Sigmoid colon (tissue), 7 donors: Measurements from ENCODE around the gene G3BP1. TPM values are rescaled to one million over a fixed set of nuclear protein-coding genes. Genes with fewer than 3 reads are reported as not detected.

Experiments
- DNase-seq: peaks from one replicate; pipeline ENCODE4 v3.0.0-alpha.2; 2019
- H3K27ac ChIP-seq, 4 donors: fragments of 200-600 bp; sonication (generic); one replicate each; pipeline ENCODE4 v1.5.1; 2016 to 2019; ENCODE audit warnings: mild to moderate bottlenecking in 1 of 4
- H3K27me3 ChIP-seq, 3 donors: fragments of 200-600 bp; sonication (generic); one replicate each; pipeline ENCODE4 v1.5.1; 2019; ENCODE audit warnings: mild to moderate bottlenecking in 1 of 3
- H3K36me3 ChIP-seq, 4 donors: fragments of 200-600 bp; sonication (generic); one replicate each; pipeline ENCODE4 v1.5.1; 2016 to 2019
- H3K4me1 ChIP-seq, 4 donors: fragments of 200-600 bp; sonication (generic); one replicate each; pipeline ENCODE4 v1.5.1; 2017 to 2019
- H3K4me3 ChIP-seq, 4 donors: fragments of 200-600 bp; sonication (generic); one replicate each; pipeline ENCODE4 v1.5.1; 2017 to 2019; ENCODE audit warnings: mild to moderate bottlenecking in 2 of 4, moderate library complexity in 1 of 4
- H3K9me3 ChIP-seq, 4 donors: fragments of 200-600 bp in 3 of 4; sonication (generic) in 3 of 4; one replicate each; pipeline versions ENCODE4 v1.5.1 to v1.6.1; 2013 to 2019
- CTCF ChIP-seq, 4 experiments: fragments of 450-650 bp in 3 of 4; fragments of 200-600 bp in 1 of 4; IDR thresholded peaks; one replicate each; pipeline ENCODE4 v1.5.1; 2016 to 2019; ENCODE audit warnings: antibody characterized with exemption in 4 of 4, mild to moderate bottlenecking in 3 of 4, moderate library complexity in 2 of 4
- EP300 ChIP-seq, 4 donors: sonication (generic); formaldehyde crosslinking; IDR thresholded peaks; one replicate each; pipeline ENCODE4 v1.6.1; 2017; ENCODE audit warnings: antibody characterized with exemption in 4 of 4
- POLR2A ChIP-seq, 2 donors: fragments of 450-650 bp; IDR thresholded peaks; one replicate each; pipeline ENCODE4 v1.6.1; 2016; ENCODE audit warnings: antibody characterized with exemption in 2 of 2, mild to moderate bottlenecking in 2 of 2, moderate library complexity in 2 of 2
- POLR2AphosphoS5 ChIP-seq, 4 donors: sonication (generic); formaldehyde crosslinking; IDR thresholded peaks; one replicate each; pipeline ENCODE4 v1.6.1; 2017; ENCODE audit warnings: antibody characterized with exemption in 4 of 4
- WGBS, 2 donors: extraction: QIAGEN DNeasy Blood & Tissue Kit; methylation state at CpG; one replicate each; pipeline ENCODE4 v1.1.7; 2013; 5-methylcytosine and 5-hydroxymethylcytosine counted together
- intact Hi-C: fragments of 100-400 bp; cut with DNase I; formaldehyde crosslinking; loops from one replicate; pipeline ENCODE4 v1.15.1; 2023
- polyA plus RNA-seq, 3 donors: library from polyadenylated mRNA; stranded (reverse); fragments of 200-250 nt; gene quantifications; one replicate each; pipeline ENCODE4 v1.2.3, GENCODE V29; 2013
- total RNA-seq, 4 donors: library from RNA; depleted of rRNA; stranded (reverse); fragments of >200 nt; gene quantifications; one replicate each; pipeline ENCODE4 v1.1.0, GENCODE V29; 2016
- donor health status: healthy with polysubstance abuse.
- donor health status: Bipolar disorder and iron deficiency.
- donor health status: healthy.

The G3BP1 gene
- total and polyA plus RNA-seq, 7 donors, result 16.8 to 158 (median 68.5) TPM

- Histone ChIP-seq H3K4me3 (no peak overlapping the region), H3K27me3 (no peaks in the 10 kb centered on the region), H3K27ac (no peak overlapping the region), H3K4me1 (peaks cover 0 to 2% (median 0%) of the 10 kb centered on the region in 4 donors), H3K9me3 (no peaks in the 10 kb centered on the region), H3K36me3 (peaks cover 29 to 99% (median 58%) of the 10 kb centered on the region in 4 donors)
- intact Hi-C loops, result no loop called here
- no peak for DNase-seq
- WGBS, 2 donors, result 81 to 82% methylated on average over 2 of the region's 2 CpGs
- TF ChIP-seq POLR2AphosphoS5 (IDR thresholded peaks at IDR 0.05) (no peak), EP300 (IDR thresholded peaks at IDR 0.05) (no peak), CTCF (IDR thresholded peaks at IDR 0.05) (no peak), POLR2A (IDR thresholded peaks at IDR 0.05) (no peak)
These were observed 28.8 kb downstream of the G3BP1 start for GRCh38 chr5:151800532-151800931.

- no peak overlapping the region for H3K4me3 ChIP-seq
- no peaks in the 10 kb centered on the region for H3K9me3 ChIP-seq
- intact Hi-C loops, result no loop called here
- TF ChIP-seq CTCF (IDR thresholded peaks at IDR 0.05) (no peak), POLR2AphosphoS5 (IDR thresholded peaks at IDR 0.05) (peak in 1 of 4 donors; percentile 25), EP300 (IDR thresholded peaks at IDR 0.05) (no peak), POLR2A (IDR thresholded peaks at IDR 0.05) (no peak)
- no peaks in the 10 kb centered on the region for H3K27me3 ChIP-seq
- WGBS, 2 donors, result 91 to 92% methylated on average over 3 of the region's 3 CpGs
- H3K4me1 ChIP-seq, result peaks cover 0 to 24% (median 9%) of the 10 kb centered on the region in 4 donors
- peaks cover 10 to 70% (median 27%) of the 10 kb centered on the region in 4 donors for H3K36me3 ChIP-seq
- DNase-seq, result no peak
- peak overlapping the region in 1 of 4 donors; percentile 8 for H3K27ac ChIP-seq
These were observed 33.9 kb downstream of the G3BP1 start for GRCh38 chr5:151805414-151806223.

GRCh38 chr5:151808451-151809169 is 36.9 kb downstream of the G3BP1 start:
- intact Hi-C loops, result no loop called here
- no peaks in the 10 kb centered on the region for H3K27me3 ChIP-seq
- 92% methylated on average over 4 of the region's 4 CpGs for WGBS, 2 donors
- H3K36me3 ChIP-seq, result peaks cover 0 to 55% (median 6%) of the 10 kb centered on the region in 4 donors
- no peak for TF ChIP-seq POLR2A (IDR thresholded peaks at IDR 0.05)
- no peak for TF ChIP-seq EP300 (IDR thresholded peaks at IDR 0.05)
- TF ChIP-seq POLR2AphosphoS5 (IDR thresholded peaks at IDR 0.05), result no peak
- TF ChIP-seq CTCF (IDR thresholded peaks at IDR 0.05), result no peak
- H3K4me1 ChIP-seq, result peaks cover 0 to 30% (median 26%) of the 10 kb centered on the region in 4 donors
- H3K4me3 ChIP-seq, result no peak overlapping the region
- no peak overlapping the region for H3K27ac ChIP-seq
- no peaks in the 10 kb centered on the region for H3K9me3 ChIP-seq
- no peak for DNase-seq

GRCh38 chr5:151810449-151810848 is 38.7 kb downstream of the G3BP1 start:
- 46 to 96% methylated on average over 1 of the region's 1 CpG for WGBS, 2 donors
- H3K27me3 ChIP-seq, result no peaks in the 10 kb centered on the region
- TF ChIP-seq EP300 (IDR thresholded peaks at IDR 0.05) (no peak), CTCF (IDR thresholded peaks at IDR 0.05) (no peak), POLR2A (IDR thresholded peaks at IDR 0.05) (no peak), POLR2AphosphoS5 (IDR thresholded peaks at IDR 0.05) (no peak)
- H3K36me3 ChIP-seq, result peaks cover 0 to 43% (median 3%) of the 10 kb centered on the region in 4 donors
- intact Hi-C loops, result no loop called here
- H3K4me1 ChIP-seq, result peaks cover 0 to 29% (median 26%) of the 10 kb centered on the region in 4 donors
- no peak overlapping the region for H3K27ac ChIP-seq
- H3K4me3 ChIP-seq, result no peak overlapping the region
- H3K9me3 ChIP-seq, result no peaks in the 10 kb centered on the region
- no peak for DNase-seq
